Testis (tissue), 3 donors: ENCODE measurements around the gene ARMH4. TPM values are rescaled to one million over a fixed set of nuclear protein-coding genes. Genes with fewer than 3 reads are reported as not detected.

ENCODE experiments used
- DNase-seq: peaks from one replicate; pipeline ENCODE4 v3.0.0-alpha.2; 2019
- H3K27ac ChIP-seq, 2 donors: fragments of 200-600 bp; sonication (generic); one replicate each; pipeline ENCODE4 v1.5.1; 2019
- H3K27me3 ChIP-seq: fragments of 200-600 bp; sonication (generic); one replicate; pipeline ENCODE4 v1.5.1; 2019
- H3K36me3 ChIP-seq: fragments of 200-600 bp; sonication (generic); one replicate; pipeline ENCODE4 v1.5.1; 2017; ENCODE audit warnings: low read depth; ENCODE audit errors: missing control alignments
- H3K4me1 ChIP-seq: fragments of 200-600 bp; sonication (generic); one replicate; pipeline ENCODE4 v1.5.1; 2019
- H3K4me3 ChIP-seq, 2 donors: fragments of 200-600 bp; sonication (generic); one replicate each; pipeline ENCODE4 v1.5.1; 2017 to 2019
- H3K9me3 ChIP-seq: fragments of 200-600 bp; sonication (generic); one replicate; pipeline ENCODE4 v1.5.1; 2017
- CTCF ChIP-seq, 3 experiments: fragments of 450-650 bp in 2 of 3; fragments of 200-600 bp in 1 of 3; sonication (generic) in 1 of 3; IDR thresholded peaks; one replicate each; pipeline ENCODE4 v1.5.1; 2016 to 2019; ENCODE audit warnings: antibody characterized with exemption in 3 of 3, mild to moderate bottlenecking in 2 of 3, moderate library complexity in 1 of 3
- POLR2A ChIP-seq: fragments of 450-650 bp; IDR thresholded peaks from one replicate; pipeline ENCODE4 v1.6.1; 2017; ENCODE audit warnings: antibody characterized with exemption, mild to moderate bottlenecking, moderate library complexity
- WGBS, 2 donors: methylation state at CpG; one replicate each; pipeline ENCODE4 v1.1.5; 2018; 5-methylcytosine and 5-hydroxymethylcytosine counted together
- intact Hi-C: fragments of 100-400 bp; cut with DNase I; formaldehyde crosslinking; loops from one replicate; pipeline ENCODE4 v1.15.1; 2023; ENCODE audit warnings: low total_unique reads
- polyA plus RNA-seq: library from polyadenylated mRNA; stranded (reverse); fragments of 350-450 nt; fragmentation: Illumina TruSeq; extraction: RNeasy Lipid Tissue Mini Kit (QIAGEN cat#74804); gene quantifications from one replicate; pipeline ENCODE4 v1.2.3, GENCODE V29; 2014; ENCODE audit warnings: low read depth, low replicate concordance; ENCODE audit not compliant: insufficient read depth
- total RNA-seq, 2 donors: library from RNA; depleted of rRNA; stranded (reverse); fragments of >200 nt; gene quantifications; one replicate each; pipeline ENCODE4 v1.2.3, GENCODE V29; 2016

ARMH4 gene
- total and polyA plus RNA-seq, 3 donors from 2014 or later = 13.5 to 65.8 (median 38.7) TPM

GRCh38 chr14:58014778-58015177 is 137.2 kb downstream of the ARMH4 start:
- no peak for TF ChIP-seq CTCF (IDR thresholded peaks at IDR 0.05)
- no peak for TF ChIP-seq POLR2A
- intact Hi-C loops = no loop called here
- H3K36me3 ChIP-seq = no peaks in the 10 kb centered on the region
- H3K9me3 ChIP-seq = no peaks in the 10 kb centered on the region
- no peak overlapping the region for H3K27ac ChIP-seq
- no peak for DNase-seq
- H3K27me3 ChIP-seq = no peaks in the 10 kb centered on the region
- WGBS, 2 donors = 95 to 96% methylated on average over 2 of the region's 2 CpGs
- no peaks in the 10 kb centered on the region for H3K4me1 ChIP-seq
- H3K4me3 ChIP-seq = no peak overlapping the region

- H3K4me3 ChIP-seq = no peak overlapping the region
- intact Hi-C loops = no loop called here
- H3K9me3 ChIP-seq = no peaks in the 10 kb centered on the region
- DNase-seq = no peak
- no peaks in the 10 kb centered on the region for H3K4me1 ChIP-seq
- no peaks in the 10 kb centered on the region for H3K36me3 ChIP-seq
- H3K27me3 ChIP-seq = no peaks in the 10 kb centered on the region
- H3K27ac ChIP-seq = peak overlapping the region in 1 of 2 donors; percentile 16
- TF ChIP-seq POLR2A = no peak
- no peak for TF ChIP-seq CTCF (IDR thresholded peaks at IDR 0.05)
- 50 to 57% methylated on average over 2 of the region's 2 CpGs for WGBS, 2 donors
These were observed 149.4 kb downstream of the ARMH4 start for GRCh38 chr14:58002618-58003017.

- WGBS, 2 donors = 50 to 70% methylated on average over 1 of the region's 1 CpG
- DNase-seq = no peak
- intact Hi-C loops = no loop called here
- H3K36me3 ChIP-seq = no peaks in the 10 kb centered on the region
- TF ChIP-seq POLR2A (no peak), CTCF (IDR thresholded peaks at IDR 0.05) (no peak)
- H3K9me3 ChIP-seq = no peaks in the 10 kb centered on the region
- H3K4me3 ChIP-seq = no peak overlapping the region
- H3K27ac ChIP-seq = peak overlapping the region in 1 of 2 donors; percentile 46
- H3K4me1 ChIP-seq = no peaks in the 10 kb centered on the region
- H3K27me3 ChIP-seq = no peaks in the 10 kb centered on the region
These were observed 152.0 kb downstream of the ARMH4 start for GRCh38 chr14:57999979-58000378.

- no peaks in the 10 kb centered on the region for H3K36me3 ChIP-seq
- no peak overlapping the region for H3K4me3 ChIP-seq
- H3K27ac ChIP-seq = peak overlapping the region in 1 of 2 donors; percentile 46
- no peaks in the 10 kb centered on the region for H3K4me1 ChIP-seq
- no peaks in the 10 kb centered on the region for H3K27me3 ChIP-seq
- 46 to 51% methylated on average over 2 of the region's 2 CpGs for WGBS, 2 donors
- DNase-seq = no peak
- H3K9me3 ChIP-seq = no peaks in the 10 kb centered on the region
- intact Hi-C loops = no loop called here
- TF ChIP-seq POLR2A = no peak
- TF ChIP-seq CTCF (IDR thresholded peaks at IDR 0.05) = no peak
These were observed 152.5 kb downstream of the ARMH4 start for GRCh38 chr14:57999471-57999870.

- no peaks in the 10 kb centered on the region for H3K27me3 ChIP-seq
- no peaks in the 10 kb centered on the region for H3K9me3 ChIP-seq
- 80 to 81% methylated on average over 1 of the region's 1 CpG for WGBS, 2 donors
- no peaks in the 10 kb centered on the region for H3K36me3 ChIP-seq
- H3K4me3 ChIP-seq = no peak overlapping the region
- TF ChIP-seq POLR2A (no peak), CTCF (IDR thresholded peaks at IDR 0.05) (no peak)
- H3K27ac ChIP-seq = no peak overlapping the region
- intact Hi-C loops = no loop called here
- no peak for DNase-seq
- no peaks in the 10 kb centered on the region for H3K4me1 ChIP-seq
These were observed 153.2 kb downstream of the ARMH4 start for GRCh38 chr14:57998766-57999165.
